DMS153 treated with DMSO at 0.1 percent for 48 hours (cell line): Measurements from ENCODE around the gene GRIA4.
A peak's percentile ranks its signal among the peaks of the same experiment; 100 is the strongest.

Experiments
- DNase-seq: peaks from one replicate; lab custom pipeline; 2025; ENCODE audit not compliant: unreplicated experiment; lab: John Stamatoyannopoulos, UW

Gene GRIA4

DNA sequence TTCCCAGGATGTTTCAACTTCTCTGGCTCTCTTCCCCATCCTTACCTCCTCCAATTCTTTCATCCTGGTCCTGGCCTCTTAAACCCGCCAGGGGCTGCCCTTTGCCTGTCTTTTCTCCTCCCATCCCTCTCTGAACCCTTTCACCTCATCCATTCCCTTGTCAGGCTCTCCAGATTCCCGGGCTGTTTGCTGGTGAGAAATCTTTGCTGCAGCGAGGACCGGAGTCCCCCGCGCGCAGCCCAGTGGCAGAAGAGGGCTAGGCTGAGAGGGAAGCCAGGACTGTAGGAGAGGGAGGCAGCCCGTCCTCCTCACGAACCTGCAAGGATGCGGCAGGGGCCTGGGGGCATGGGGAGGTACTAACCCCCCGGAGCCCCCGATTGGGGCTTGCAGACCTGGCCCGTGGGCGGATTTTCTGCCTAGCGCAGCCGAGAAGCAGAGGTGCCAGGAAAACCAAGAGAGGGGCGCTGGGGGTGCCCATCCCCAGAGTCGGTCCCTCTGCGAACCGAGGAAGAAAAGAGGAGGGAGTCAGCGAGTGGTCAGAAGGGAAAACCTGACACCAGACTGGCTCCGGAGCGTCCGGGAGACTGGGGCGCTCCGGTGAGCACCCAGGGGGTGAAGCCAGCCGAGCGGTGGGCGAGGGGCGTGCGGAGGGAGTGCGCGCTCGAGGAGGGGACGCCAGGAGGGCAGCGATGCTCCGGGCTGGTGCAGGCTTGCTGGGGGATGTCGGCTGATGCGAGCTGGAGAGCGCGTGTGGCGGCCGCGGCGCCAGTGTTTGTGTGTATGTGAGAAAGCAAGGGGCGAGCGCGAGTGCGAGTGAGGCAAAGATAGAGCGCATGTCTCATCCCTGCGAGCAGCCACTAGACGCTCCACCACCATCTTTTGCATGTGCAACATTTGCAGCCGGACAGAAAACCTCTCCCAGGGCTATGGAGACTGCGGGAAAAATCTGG lies at the start of gene GRIA4:
Gene GRIA4, plus strand, starts transcription at position 242 of the 950 bp plus-strand sequence. CDS start 925 bp downstream, outside the sequence.
- DNase-seq = peak; percentile 33

DNA sequence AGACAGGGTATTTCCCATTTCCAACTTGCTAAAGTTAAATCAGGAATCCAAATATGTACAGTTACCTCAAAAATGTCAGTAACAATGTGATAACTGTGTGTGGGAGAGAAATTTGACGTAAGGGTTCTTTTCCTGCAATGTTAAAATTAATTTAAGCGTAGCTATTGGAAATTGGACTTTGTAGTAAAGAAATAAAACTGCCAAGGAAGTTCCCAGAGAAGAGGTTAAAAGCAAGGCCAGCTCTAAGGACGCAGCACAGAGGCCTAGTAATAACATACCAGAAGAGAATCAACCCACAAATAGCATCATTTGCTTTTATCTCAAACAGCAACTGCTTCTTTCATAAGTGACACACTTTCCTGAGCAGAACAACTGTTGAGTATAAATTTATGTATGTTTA lies 36.8 kb upstream of the GRIA4 start:
- no peak for DNase-seq

DNA sequence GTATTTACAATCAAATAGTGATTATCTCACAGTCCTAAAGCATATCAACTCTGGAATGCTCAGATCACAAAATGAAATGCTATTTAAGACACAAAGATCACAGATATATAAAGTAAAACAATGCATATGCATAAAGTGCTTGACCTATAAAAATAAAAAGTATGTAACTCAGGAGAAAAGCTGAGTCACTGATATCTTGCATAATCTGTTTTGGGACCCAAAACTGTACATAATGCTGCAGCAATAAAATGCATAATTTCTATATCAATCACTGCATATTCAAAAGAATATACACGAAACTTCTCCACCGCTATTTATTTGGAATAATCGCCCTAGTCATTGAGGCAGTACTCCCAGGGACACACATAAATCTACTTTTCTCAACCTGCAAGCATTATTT lies 34.9 kb upstream of the GRIA4 start:
- DNase-seq = no peak

DNA sequence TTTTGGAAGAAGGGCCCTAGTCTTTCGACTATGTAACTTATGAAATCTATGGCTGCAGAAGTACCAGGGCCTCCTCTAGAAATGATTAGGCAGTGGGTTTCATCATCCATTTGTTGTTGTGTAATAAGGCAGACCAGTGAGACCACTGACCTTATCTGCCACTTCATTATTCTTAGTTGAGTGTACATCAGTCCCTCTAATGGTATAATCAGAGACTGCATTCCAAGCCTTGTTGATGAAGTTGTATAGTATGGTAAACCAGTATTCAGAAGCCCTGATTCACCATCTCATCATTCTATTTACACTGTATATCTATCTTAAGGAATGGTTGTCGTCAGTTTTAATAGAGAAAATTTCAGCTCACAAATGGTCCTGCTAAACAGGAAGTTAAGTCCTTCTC lies 32.2 kb upstream of the GRIA4 start:
- no peak for DNase-seq

DNA sequence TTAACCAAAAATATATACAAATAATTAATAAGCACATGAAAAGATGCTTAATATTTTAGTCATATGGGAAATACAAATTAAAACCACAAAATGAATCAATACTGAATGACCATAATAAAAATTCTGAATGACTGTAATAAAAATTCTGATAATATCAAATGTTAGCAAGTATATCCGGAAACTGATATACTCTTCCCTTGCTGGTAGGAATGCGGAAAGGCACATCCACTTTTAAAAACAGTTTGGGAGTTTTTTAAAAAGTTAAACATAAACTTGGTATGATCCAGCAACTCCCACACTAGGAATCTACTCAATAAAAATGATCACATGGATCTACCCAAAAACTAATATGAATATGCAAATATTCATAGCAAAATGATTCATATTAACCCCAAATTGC lies 30.8 kb upstream of the GRIA4 start:
- DNase-seq = no peak

DNA sequence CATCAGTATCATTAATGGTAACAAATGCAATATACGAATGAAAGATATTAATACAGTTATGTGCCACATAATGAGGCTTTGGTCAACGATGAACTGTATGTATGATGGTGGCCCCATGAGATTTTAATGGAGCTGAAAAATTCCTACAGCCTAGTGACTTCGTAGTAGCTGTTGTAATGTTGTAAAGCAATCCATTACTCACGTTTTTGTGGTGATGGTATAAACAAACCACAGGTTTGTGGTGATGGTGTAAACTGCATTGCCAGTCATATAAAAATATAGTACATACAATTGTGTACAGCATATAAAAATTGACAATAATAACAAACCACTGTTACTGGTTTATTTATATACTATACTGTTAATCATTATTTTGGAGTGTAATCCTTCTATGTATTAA lies 27.4 kb upstream of the GRIA4 start:
- DNase-seq = no peak

DNA sequence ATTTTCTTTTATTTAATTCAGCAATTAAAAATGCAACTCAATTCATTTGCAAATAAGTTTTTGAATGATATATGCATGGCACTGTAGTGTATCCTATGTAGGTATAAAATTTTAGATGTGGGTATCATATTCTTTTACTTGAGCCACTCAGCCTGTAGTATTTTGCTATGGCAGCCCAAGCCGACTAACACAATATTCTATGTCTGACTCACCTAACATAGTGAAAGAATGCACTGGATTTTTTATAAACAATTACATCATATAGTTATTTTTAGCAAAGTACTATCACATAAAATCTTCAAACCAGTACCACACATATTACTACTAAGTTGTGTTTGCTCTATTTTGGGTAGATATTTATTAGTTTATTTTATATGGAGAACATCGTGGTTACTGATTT lies 21.9 kb upstream of the GRIA4 start:
- no peak for DNase-seq

DNA sequence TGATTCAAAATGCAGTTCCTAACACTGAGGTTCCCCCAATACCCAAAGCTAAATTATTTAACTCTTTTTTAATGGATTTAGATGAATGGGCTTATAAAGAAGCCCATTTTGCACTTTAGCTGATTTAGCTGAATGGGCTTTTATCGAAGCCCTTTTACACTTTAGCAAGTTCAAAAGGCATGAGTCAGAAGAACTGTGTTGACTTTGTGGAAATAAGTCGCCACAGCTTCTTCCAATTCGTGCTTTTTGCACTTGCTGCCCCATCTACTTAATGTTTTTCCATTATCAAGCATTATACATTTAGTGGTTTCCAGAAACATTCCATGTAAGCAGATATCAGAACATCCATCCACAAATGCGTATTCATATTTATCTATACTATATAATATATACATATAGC lies 20.5 kb upstream of the GRIA4 start:
- no peak for DNase-seq

DNA sequence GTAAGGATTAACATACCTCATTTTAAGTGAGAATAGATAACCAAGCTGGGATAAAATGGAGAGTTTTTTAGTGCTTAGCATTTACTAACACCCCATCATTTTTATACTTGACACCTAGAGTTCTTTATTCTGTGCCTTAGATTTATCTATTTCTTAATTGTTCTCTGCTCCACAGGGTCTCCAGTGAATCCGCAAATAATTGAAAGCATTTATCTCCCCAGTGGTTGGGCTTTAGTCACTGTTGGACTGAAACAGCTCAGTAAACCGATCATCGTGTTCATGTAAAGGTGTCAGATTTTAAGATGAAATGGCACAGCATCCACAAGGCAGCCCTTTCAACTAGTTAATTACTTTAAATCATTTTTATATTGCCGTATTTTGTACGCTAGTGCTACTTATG lies 17.8 kb upstream of the GRIA4 start:
- no peak for DNase-seq

DNA sequence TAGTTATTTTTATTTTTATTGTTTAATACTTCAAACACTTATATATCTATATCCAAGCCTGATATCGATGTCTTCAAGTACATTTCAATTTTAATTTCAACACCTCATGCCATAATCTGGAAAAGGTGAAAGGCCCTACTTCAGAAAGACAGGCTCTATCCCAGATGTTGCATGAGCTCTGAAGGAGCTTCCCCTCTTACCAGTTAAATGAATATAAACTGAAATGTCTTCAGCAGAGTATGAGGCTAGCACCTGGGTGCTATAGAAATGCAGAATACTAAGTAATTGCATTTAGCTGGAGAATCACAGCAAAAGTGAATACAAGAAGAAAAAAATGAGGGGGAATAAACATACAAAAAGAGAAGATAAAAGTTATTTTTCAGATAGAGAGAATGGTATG lies 11.5 kb upstream of the GRIA4 start:
- DNase-seq = no peak

DNA sequence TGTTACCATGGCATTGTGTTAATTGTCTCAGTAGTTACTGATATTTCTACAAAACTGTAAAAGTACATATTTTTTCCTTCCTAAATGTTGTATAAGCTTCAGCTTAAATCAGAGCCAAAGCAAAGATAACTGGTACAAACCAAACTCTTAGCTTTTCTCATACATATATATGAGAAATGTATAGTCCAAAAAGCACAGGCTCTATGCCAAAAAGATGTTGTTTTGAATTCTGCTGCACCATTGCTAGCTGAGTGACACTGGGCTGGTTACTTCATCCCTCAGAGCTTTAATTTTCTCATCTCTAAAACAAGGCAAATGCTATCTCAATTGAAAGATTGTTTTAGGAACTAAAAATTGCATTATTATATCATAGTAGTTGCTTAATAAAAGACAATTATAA lies 6.7 kb upstream of the GRIA4 start:
- no peak for DNase-seq

DNA sequence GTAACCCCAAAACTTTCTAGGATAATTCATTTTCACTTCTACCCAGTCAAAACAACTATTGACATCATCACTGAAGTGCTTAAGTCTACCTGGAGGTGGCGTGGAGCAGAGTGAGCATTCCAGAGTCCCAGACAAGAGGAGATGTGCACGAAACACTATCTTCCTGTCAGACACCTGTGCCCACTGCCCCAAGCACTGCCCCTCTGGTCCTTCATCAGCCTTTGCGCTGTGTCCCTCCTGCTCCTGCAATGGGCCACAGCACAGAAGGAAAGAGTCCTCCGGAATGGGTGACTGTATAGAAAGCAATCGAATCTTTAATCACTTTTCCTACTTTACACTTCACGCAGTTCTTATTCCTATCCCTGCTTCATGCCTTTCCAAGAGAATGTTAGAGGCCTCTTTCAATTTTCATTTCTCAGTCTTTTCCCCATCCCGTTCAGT lies 512 bp upstream of the GRIA4 start:
- peak; percentile 13 for DNase-seq

DNA sequence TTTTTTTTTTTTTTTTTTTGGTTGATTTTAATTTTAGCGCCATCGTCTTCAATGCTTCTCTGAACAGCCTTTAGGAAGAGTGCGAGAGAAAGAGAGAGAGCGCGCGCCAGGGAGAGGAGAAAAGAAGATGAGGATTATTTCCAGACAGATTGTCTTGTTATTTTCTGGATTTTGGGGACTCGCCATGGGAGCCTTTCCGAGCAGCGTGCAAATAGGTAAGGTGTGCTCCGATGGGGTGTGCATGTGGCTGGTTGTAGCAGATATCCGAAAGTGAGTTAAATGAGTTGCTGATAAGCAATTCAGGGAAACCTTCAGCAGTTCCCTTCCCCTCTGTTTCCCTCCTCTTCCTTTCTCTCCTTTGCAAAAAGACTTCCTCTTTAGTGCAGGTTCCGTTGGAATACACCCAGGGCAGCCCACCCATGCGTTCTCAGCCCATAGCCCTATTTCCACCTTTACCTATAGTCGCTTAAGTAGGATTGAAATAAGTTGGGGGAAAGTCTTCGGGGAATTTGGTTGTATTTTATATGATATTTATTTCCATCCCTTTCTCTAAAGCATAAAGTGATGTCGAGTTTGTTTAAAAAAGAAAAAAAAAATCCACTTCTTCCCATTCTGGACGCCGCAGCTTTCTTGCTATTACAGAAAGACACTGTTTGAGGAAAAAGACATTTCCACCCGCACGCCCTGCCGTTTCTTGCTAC lies 1.1 kb downstream of the GRIA4 start:
- no peak for DNase-seq

DNA sequence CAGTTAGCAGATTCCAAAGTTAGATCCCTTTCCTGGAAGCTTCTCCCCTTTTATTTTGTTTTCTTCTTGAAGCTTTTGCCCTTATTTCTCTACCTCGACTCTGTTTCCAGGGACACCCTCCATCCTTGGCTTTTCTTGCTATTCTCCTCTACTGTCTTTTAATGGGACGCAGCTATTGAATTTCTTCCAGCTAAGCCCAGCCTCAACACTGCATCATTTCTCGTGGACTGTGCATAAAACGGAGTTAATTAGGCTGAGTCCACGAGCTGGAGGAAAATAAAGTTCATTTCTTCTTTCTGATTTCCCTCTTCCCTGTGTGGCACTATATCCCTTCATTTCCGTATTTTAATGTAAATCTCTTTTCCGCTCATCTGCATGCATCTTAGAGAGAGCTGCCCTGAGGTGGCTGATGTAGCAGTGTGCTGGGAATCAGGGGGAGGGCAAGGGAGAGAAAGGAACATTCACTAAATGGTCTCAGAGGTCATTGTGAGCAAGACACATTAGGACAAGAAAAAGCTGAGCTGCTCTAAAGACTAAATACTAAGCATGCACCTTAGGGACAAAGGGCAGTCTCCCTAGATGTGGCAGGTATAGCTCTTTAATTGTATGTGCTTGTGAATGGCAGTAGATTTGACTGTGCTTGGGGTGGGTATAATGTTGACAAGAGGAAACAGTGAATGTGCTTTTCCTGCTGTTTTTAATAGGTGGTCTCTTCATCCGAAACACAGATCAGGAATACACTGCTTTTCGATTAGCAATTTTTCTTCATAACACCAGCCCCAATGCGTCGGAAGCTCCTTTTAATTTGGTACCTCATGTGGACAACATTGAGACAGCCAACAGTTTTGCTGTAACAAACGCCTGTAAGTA lies 1.9 kb downstream of the GRIA4 start:
- DNase-seq = no peak

DNA sequence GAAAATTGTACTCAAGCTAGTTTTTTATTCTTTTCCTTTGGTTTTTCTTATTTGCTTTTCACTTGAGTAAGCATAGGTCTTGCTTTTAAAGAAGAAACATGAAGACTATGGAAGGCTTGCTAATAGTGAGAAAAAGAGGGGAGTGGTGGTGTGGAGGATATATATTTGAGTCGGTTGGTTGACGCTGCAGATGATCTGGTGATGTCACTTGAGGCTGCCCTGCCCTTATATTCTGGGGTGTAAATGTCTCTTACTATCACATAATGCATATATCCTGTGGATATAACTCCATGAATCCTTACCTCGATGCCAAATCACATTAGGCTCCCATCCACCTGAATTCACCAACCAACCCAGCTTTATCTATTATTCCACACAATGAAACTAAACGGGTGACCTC lies 2.9 kb downstream of the GRIA4 start:
- no peak for DNase-seq

DNA sequence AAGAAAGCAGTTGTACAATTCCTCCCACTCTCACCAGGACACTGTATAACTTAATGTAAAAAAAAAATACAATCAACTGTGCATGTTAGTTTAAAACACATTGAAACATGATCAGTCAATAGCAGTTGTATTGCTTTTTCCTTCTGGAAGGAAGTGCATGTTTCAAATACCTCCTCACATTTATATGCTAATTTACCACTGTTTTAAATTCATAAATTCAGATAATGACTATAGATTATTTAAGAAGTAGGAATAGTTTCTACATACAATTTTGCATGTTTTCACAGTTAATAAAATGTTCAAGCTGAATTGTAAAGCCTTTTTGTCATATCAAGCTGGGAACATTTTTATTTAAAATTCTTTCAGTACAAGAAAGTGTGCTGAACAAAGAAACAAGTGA lies 3.3 kb downstream of the GRIA4 start:
- DNase-seq = no peak

DNA sequence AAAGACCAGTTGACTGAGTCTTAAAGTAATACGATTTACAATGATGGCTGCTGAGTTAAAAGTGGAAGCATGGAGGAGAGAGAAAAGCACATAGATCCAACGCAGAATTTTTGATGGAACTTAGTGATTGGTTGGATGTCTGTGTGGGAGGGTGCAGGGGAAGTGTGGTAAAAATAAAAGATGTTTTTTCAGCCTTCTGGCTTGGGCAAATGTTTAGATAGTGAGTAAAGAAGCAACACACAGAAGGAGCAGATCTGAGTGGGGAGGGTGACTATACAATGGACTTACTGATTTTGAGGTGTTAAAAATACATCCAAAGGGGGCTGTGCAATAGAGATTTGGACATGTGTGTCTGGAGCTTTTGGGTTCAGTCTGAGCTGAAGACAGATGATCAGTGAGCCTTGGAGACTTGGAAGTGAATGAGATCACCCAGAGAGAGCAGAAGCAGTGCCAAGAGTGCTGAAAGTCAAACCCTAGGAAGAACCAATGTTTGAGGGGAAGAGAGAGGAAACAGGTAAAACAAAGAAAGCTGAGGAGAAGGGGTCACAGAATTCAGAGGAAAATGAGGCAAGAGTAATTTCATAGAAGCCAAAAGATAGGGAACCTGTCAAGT lies 8.6 kb downstream of the GRIA4 start:
- no peak for DNase-seq

DNA sequence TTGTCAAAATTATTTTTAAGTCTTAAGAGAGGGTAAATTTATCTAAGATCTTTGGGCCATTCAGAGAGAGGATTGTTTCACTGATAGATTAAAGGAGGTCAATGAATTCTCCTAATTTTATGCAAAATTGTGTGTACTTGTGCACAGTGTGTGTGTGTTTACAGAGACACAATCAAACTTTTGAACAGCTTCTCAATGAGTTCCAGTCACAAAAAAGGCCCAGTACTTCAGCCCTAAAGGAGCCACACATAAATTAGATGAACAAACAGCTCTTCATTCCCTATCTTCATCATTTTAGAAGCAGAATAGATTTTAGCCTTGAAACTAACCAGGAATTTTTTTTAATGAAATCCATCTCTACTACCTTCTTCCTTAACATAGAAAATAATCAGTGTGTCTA lies 9.7 kb downstream of the GRIA4 start:
- DNase-seq = no peak

DNA sequence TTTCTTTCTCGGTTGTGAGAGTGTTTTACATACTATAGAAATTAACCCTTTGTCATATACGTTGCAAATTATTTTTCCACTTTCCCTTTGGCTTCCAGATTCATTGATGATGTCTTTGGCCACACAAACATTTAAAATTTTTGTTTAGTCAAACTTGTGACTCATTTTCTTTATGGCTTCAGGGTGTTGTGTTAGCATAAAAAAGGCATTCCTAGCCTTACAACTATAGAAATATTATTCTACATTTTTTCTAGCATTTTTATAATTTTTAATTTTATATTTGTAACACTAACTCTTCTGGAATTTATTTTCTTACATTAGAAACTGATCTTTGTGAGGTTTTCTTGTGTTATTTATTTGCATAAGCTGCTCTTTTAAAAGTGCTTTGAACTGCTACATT lies 12.1 kb downstream of the GRIA4 start:
- DNase-seq = no peak

DNA sequence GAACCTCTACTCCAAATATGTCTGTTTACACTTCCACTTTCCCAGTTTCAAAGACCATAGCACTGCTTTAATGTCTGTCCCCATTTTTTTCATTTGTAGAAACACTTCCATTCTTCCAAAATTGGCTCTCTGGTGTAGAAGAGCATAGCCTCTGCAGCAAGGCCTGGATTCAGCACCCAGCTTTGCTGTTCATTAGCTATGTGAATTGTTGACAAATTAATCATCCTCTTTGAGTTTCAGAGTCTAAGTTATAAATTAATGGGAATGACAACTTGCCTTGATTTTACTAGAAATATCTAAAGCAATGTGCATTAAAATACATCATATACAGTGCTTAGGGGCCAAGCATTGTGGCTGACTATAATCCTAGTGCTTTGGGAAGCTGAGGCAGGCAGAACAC lies 22.4 kb downstream of the GRIA4 start:
- no peak for DNase-seq

DNA sequence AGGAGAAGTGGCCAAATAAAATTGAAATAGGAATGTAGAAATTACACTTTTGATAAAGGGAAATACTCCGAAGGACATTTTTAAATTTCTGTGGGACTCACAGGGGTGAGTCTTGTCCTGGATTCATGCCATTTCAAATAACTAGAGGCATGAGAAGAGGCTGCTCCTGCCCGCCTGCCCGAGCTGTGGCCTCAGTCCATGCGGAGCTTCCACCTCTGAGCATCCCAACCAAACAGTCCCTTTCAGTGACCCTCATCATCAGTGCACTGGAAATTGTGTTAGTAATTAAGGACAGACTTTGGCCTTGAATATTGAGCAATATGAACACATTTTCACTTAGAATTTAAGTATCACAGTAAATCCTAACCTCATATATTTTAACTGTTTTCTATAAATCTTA lies 25.6 kb downstream of the GRIA4 start:
- DNase-seq = no peak
